Activated CD4-positive, alpha-beta memory T cell treated with anti-CD3 and anti-CD28 coated beads, Interleukin-2, amount 10 ng/mL, durations not matched to agents 7 days and 5 days (primary cell): ENCODE measurements around the gene ASPM. TPM values are rescaled to one million over a fixed set of nuclear protein-coding genes. Genes with fewer than 3 reads are reported as not detected.

Experiments used
- CTCF ChIA-PET: fragments of 350-600 bp; sonication (Branson Sonifier 250); formaldehyde crosslinking; loops from one replicate; lab custom pipeline; 2021; ENCODE audit warnings: antibody characterized with exemption, inconsistent platforms; lab: Charles Lee
- POLR2A ChIA-PET: fragments of 350-600 bp; sonication (Branson Sonifier 250); formaldehyde crosslinking; loops from one replicate; lab custom pipeline; 2021; ENCODE audit warnings: antibody characterized with exemption; lab: Charles Lee
- DNase-seq: peaks from one replicate; pipeline ENCODE4 v3.0.0-alpha.2; 2020
- H3K27ac Mint-ChIP-seq: one replicate; pipeline ENCODE4 v1.8.0; 2021; ENCODE audit warnings: mild to moderate bottlenecking, mixed read lengths
- H3K27me3 Mint-ChIP-seq: one replicate; pipeline ENCODE4 v1.8.0; 2021; ENCODE audit warnings: mixed read lengths
- H3K36me3 Mint-ChIP-seq: one replicate; pipeline ENCODE4 v1.8.0; 2021; ENCODE audit warnings: low read depth, mixed read lengths
- H3K4me1 Mint-ChIP-seq: one replicate; pipeline ENCODE4 v1.8.0; 2021; ENCODE audit warnings: mixed read lengths
- H3K4me3 Mint-ChIP-seq: one replicate; pipeline ENCODE4 v1.8.0; 2021; ENCODE audit warnings: mild to moderate bottlenecking, mixed read lengths
- H3K9me3 Mint-ChIP-seq: one replicate; pipeline ENCODE4 v1.8.0; 2021; ENCODE audit warnings: mixed read lengths
- total RNA-seq, 2 experiments: library from RNA; stranded (reverse); gene quantifications; one replicate each; pipeline ENCODE4 v1.2.3, GENCODE V29; 2021

ASPM gene
- total RNA-seq, 2 experiments from 2014 or later = 73.0 to 75.7 TPM

- no peak overlapping the region for H3K4me3 Mint-ChIP-seq
- H3K9me3 Mint-ChIP-seq = no peaks in the 10 kb centered on the region
- H3K4me1 Mint-ChIP-seq = no peaks in the 10 kb centered on the region
- CTCF ChIA-PET = no interaction called here
- H3K36me3 Mint-ChIP-seq = peaks cover 55% of the 10 kb centered on the region
- no peaks in the 10 kb centered on the region for H3K27me3 Mint-ChIP-seq
- no peak overlapping the region for H3K27ac Mint-ChIP-seq
- DNase-seq = no peak
- POLR2A ChIA-PET = interaction anchor here (1.0 to 1.8 kb wide), 2 partner anchors 10 to 14 kb away, joined by 3 to 5 read pairs; no protein-coding TSS in a partner anchor
These were observed 50.3 kb downstream of the ASPM start for GRCh38 chr1:197096137-197096536.

GRCh38 chr1:197093226-197093885, 53.1 kb downstream of the ASPM start:
- Mint-ChIP-seq H3K27me3 (no peaks in the 10 kb centered on the region), H3K36me3 (peaks cover 64% of the 10 kb centered on the region), H3K27ac (no peak overlapping the region), H3K4me3 (no peak overlapping the region), H3K9me3 (no peaks in the 10 kb centered on the region), H3K4me1 (no peaks in the 10 kb centered on the region)
- ChIA-PET POLR2A (no interaction called here), CTCF (no interaction called here)
- DNase-seq = no peak

- Mint-ChIP-seq H3K4me3 (no peak overlapping the region), H3K27me3 (no peaks in the 10 kb centered on the region), H3K4me1 (no peaks in the 10 kb centered on the region), H3K27ac (no peak overlapping the region), H3K9me3 (no peaks in the 10 kb centered on the region), H3K36me3 (peaks cover 72% of the 10 kb centered on the region)
- POLR2A ChIA-PET = interaction anchor here (0.6 kb wide), 1 partner anchor 10 kb away, joined by 3 read pairs; no protein-coding TSS in a partner anchor
- CTCF ChIA-PET = no interaction called here
- no peak for DNase-seq
These were observed 53.9 kb downstream of the ASPM start for GRCh38 chr1:197092491-197093023.

GRCh38 chr1:197083474-197083873, 63.0 kb downstream of the ASPM start:
- no peaks in the 10 kb centered on the region for H3K27me3 Mint-ChIP-seq
- H3K4me3 Mint-ChIP-seq = no peak overlapping the region
- no peak for DNase-seq
- H3K4me1 Mint-ChIP-seq = no peaks in the 10 kb centered on the region
- CTCF ChIA-PET = no interaction called here
- POLR2A ChIA-PET = no interaction called here
- peaks cover 72% of the 10 kb centered on the region for H3K36me3 Mint-ChIP-seq
- H3K27ac Mint-ChIP-seq = no peak overlapping the region
- peaks cover 23% of the 10 kb centered on the region for H3K9me3 Mint-ChIP-seq

- Mint-ChIP-seq H3K4me1 (no peaks in the 10 kb centered on the region), H3K9me3 (peaks cover 23% of the 10 kb centered on the region), H3K36me3 (peaks cover 55% of the 10 kb centered on the region), H3K27me3 (peaks cover 7% of the 10 kb centered on the region), H3K27ac (no peak overlapping the region), H3K4me3 (no peak overlapping the region)
- DNase-seq = no peak
- POLR2A ChIA-PET = interaction anchor here (0.8 to 1.2 kb wide), 2 partner anchors 15 to 64 kb away, joined by 3 read pairs; no protein-coding TSS in a partner anchor
- CTCF ChIA-PET = interaction anchor here (0.8 kb wide), 1 partner anchor 138 kb away, joined by 3 read pairs; no protein-coding TSS in a partner anchor
These were observed 65.2 kb downstream of the ASPM start for GRCh38 chr1:197081117-197081753.

- no peaks in the 10 kb centered on the region for H3K4me1 Mint-ChIP-seq
- CTCF ChIA-PET = no interaction called here
These were observed 66.1 kb downstream of the ASPM start for GRCh38 chr1:197080323-197080722.

GRCh38 chr1:197076585-197076984, 69.9 kb downstream of the ASPM start:
- ChIA-PET CTCF (no interaction called here), POLR2A (no interaction called here)
- no peak overlapping the region for H3K27ac Mint-ChIP-seq
- no peak overlapping the region for H3K4me3 Mint-ChIP-seq
- peaks cover 11% of the 10 kb centered on the region for H3K9me3 Mint-ChIP-seq
- H3K27me3 Mint-ChIP-seq = peaks cover 11% of the 10 kb centered on the region
- no peak for DNase-seq
- no peaks in the 10 kb centered on the region for H3K4me1 Mint-ChIP-seq
- peaks cover 12% of the 10 kb centered on the region for H3K36me3 Mint-ChIP-seq

More at GRCh38 chr1:197080323-197080722, 66.1 kb downstream of the ASPM start:
- POLR2A ChIA-PET = no interaction called here
- H3K27me3 Mint-ChIP-seq = peaks cover 11% of the 10 kb centered on the region
- DNase-seq = no peak
- H3K4me3 Mint-ChIP-seq = no peak overlapping the region
- no peak overlapping the region for H3K27ac Mint-ChIP-seq
- H3K9me3 Mint-ChIP-seq = peaks cover 23% of the 10 kb centered on the region
- peaks cover 47% of the 10 kb centered on the region for H3K36me3 Mint-ChIP-seq

GRCh38 chr1:197073978-197074377, 72.5 kb downstream of the ASPM start:
- Mint-ChIP-seq H3K36me3 (no peaks in the 10 kb centered on the region), H3K9me3 (peaks cover 4% of the 10 kb centered on the region), H3K4me1 (no peaks in the 10 kb centered on the region), H3K27me3 (peaks cover 11% of the 10 kb centered on the region), H3K27ac (no peak overlapping the region), H3K4me3 (no peak overlapping the region)
- ChIA-PET POLR2A (no interaction called here), CTCF (no interaction called here)
- DNase-seq = no peak

GRCh38 chr1:197067457-197067818, 79.0 kb downstream of the ASPM start:
- Mint-ChIP-seq H3K4me1 (no peaks in the 10 kb centered on the region), H3K4me3 (no peak overlapping the region), H3K27me3 (peaks cover 4% of the 10 kb centered on the region), H3K36me3 (no peaks in the 10 kb centered on the region), H3K9me3 (peaks cover 4% of the 10 kb centered on the region), H3K27ac (no peak overlapping the region)
- ChIA-PET POLR2A (no interaction called here), CTCF (no interaction called here)
- DNase-seq = no peak

GRCh38 chr1:197066719-197067456, 79.6 kb downstream of the ASPM start, which contains the start of gene F13B:
Gene F13B (minus strand): TSS chr1:197067260. CDS start chr1:197067223, 37 bp downstream.
- no peaks in the 10 kb centered on the region for H3K36me3 Mint-ChIP-seq
- ChIA-PET CTCF (no interaction called here), POLR2A (no interaction called here)
- H3K4me1 Mint-ChIP-seq = no peaks in the 10 kb centered on the region
- H3K4me3 Mint-ChIP-seq = no peak within 1 kb of the TSS
- H3K27me3 Mint-ChIP-seq = peaks cover 7% of the 10 kb centered on the region
- no peak within 1 kb of the TSS for H3K27ac Mint-ChIP-seq
- no peak for DNase-seq
- peaks cover 4% of the 10 kb centered on the region for H3K9me3 Mint-ChIP-seq

GRCh38 chr1:197066277-197066676, 80.2 kb downstream of the ASPM start:
- ChIA-PET POLR2A (no interaction called here), CTCF (no interaction called here)

GRCh38 chr1:197065559-197065958, 80.9 kb downstream of the ASPM start:
- POLR2A ChIA-PET = no interaction called here
- no peak overlapping the region for H3K27ac Mint-ChIP-seq
- no peak for DNase-seq
- peaks cover 4% of the 10 kb centered on the region for H3K9me3 Mint-ChIP-seq
- H3K4me3 Mint-ChIP-seq = no peak overlapping the region
- CTCF ChIA-PET = no interaction called here
- H3K36me3 Mint-ChIP-seq = no peaks in the 10 kb centered on the region
- peaks cover 7% of the 10 kb centered on the region for H3K27me3 Mint-ChIP-seq
- no peaks in the 10 kb centered on the region for H3K4me1 Mint-ChIP-seq

More at GRCh38 chr1:197066277-197066676, 80.2 kb downstream of the ASPM start:
- H3K27me3 Mint-ChIP-seq = peaks cover 7% of the 10 kb centered on the region
- no peaks in the 10 kb centered on the region for H3K36me3 Mint-ChIP-seq
- H3K4me1 Mint-ChIP-seq = no peaks in the 10 kb centered on the region
- no peak overlapping the region for H3K4me3 Mint-ChIP-seq
- peaks cover 4% of the 10 kb centered on the region for H3K9me3 Mint-ChIP-seq
- no peak for DNase-seq
- no peak overlapping the region for H3K27ac Mint-ChIP-seq

GRCh38 chr1:197063212-197063611, 83.3 kb downstream of the ASPM start:
- DNase-seq = no peak
- Mint-ChIP-seq H3K4me3 (no peak overlapping the region), H3K9me3 (no peaks in the 10 kb centered on the region), H3K27me3 (peaks cover 10% of the 10 kb centered on the region), H3K4me1 (no peaks in the 10 kb centered on the region), H3K27ac (no peak overlapping the region), H3K36me3 (no peaks in the 10 kb centered on the region)
- ChIA-PET CTCF (no interaction called here), POLR2A (no interaction called here)
